DMS53 treated with DMSO at 0.1 percent for 48 hours (cell line): ENCODE measurements around the gene GGTLC2.
"Not testable (repeated sequence)": the region's sequence is repeated elsewhere in the genome, so short reads cannot be mapped to it uniquely, and the experiment has no call there.

Source experiments
- DNase-seq: peaks from one replicate; lab custom pipeline; 2025; ENCODE audit not compliant: unreplicated experiment; lab: John Stamatoyannopoulos, UW

Gene GGTLC2

DNA sequence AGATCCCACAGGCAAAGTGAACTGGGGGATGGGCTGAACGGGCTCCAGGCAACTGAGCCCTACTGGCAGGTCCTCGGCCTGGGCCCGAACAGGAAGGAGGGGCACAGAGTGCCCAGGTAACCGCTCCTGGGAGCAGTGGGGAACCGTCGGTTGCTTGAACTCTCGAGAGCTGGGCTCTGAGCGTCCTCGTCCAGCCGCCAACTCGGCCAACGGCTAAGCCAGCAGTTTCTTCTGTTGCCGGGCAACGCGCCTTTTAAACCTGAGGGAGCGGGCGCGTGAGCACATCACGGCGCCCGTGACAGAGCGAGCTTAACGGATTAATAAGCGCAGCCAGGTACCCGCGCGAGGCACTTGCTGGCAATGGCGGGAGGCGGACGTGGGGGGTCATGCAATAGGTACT is at the start of gene GGTLC2:
TSS of gene GGTLC2 (plus strand) at position 301 of the 400 bp plus-strand sequence. CDS start 1,732 bp downstream, outside the sequence.
- not testable (repeated sequence) for DNase-seq

DNA sequence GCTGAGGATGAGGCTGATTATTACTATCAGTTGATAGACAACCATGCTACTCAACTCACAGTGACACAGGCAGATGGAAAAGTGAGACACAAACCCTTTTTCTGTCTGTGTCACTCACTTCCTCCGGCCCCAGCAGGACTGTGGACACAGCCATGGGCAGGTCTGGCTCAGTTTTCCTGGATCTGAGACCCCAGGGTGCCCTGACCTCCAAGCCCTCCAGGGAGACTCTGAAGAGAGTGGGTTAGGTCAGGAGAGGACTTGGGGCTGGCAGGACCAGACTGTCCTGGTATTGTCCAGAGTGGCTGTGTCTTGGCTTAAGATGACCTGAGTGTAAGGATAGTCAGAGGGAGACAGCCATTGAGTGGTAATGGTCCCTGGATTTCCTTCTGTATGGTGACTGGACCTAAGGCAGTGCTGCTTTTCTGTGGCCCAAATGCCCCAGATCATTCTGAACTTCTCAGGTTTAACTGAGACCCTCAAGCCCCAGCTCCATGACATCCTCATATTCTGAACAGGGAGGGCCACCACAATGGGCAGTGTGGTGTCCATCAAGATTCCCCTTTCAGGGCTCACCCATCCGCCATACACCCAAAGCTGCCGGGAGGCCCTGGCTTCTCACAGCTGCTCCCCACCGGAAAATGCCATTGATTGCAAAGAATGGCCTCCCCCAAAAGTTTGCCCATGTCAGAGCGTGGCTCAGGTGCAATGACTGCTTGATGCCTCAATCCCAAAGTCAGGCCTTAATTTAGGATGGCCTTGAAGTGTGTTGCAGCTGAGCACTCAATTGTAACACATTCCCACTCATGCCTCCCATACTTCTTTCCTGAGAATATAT is 49.2 kb upstream of the GGTLC2 start:
- no peak for DNase-seq

DNA sequence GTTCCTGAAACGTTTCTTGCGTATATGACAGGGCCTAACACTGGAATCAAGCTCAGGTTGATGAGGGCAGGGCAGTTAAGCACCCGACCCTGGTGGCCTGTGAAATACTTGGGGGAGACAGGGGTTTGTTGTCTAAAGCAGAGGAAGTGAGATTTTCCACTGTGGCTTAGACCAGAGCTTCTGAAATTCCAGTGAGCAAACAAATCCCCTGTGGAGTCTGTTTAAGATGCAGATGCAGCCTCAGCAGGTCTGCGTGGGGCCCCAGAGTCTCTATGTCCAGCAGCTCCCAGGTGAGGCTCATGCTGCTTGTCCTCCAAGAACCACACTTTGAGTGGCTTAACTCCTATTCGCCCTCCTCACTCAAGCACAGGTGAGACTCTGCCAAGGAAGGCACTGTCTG is 46.3 kb upstream of the GGTLC2 start:
- DNase-seq, result no peak

DNA sequence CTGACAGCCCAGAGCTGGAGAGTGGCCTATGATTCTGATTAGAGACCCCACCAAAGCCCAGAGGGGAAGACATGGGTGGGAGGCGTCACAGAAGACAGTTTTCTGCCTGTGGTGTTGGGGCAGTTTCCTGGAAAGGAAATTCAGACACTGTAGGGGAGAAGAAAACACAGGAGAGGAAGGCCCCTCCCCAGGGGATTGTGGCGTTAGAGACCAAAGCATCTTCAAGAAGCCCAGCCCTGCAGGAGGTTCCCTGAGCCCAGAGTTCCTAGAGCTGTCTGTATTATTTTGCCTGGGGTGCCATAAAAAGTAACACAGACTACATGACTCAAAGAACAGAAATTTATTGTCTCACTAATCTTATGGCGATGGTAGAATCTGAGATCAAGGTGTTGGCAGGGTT is 45.2 kb upstream of the GGTLC2 start:
- no peak for DNase-seq

DNA sequence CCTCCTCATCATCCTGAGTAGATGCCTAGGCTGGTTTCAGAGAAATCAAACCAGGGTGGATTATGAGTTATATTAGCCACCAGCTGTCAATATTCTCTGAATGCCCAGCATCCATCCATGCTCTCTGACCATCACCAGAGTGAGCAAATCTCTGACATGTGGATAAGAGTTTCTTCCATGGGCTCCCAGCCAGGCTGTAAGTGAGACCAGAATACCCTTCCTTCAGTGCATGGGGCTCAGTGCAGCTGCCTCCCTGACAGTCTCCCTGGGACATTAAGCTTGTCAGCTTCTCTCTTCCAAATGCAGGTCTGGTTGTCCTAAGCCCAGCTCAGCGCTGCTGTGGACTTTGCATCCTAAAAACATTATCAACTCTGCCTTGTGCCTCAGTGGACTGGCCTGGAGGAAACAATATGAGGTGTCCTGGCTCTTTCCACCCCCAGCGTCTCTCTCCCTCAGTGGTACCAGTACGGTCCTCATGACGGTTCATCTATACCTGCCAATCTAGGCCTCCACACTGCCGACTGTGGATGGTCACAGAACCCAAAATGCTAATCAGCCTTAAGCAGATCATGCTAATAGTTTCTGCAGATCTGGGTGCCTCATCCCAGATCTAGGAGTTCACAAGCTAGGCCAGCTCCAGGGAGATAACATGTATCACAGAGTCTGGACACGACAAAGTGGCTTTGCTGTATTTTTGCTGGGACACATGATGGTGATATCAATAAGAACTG is 43.7 kb upstream of the GGTLC2 start:
- DNase-seq, result no peak

DNA sequence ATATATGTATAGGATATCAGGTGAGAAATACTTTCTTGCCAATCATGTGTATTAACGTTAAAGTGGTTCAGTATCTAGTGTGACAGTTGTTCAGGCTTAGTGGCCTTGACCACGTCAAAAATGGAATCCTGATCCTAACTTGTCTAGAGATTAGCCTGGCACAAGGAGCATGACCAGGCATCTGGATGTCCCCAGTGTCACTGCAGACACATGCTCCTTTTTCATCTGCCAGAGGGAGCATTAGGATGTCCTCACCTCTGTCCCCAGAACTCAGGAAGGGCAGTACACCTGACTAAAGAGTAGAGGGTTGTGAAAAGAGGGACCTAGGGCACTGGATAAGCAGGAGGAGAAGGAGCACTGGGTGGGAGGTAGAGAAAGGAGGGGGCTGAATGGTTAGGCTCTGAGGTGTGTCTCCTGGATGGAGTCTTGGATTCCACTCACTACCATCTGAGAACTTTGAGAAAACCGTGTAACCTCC is 40.9 kb upstream of the GGTLC2 start:
- no peak for DNase-seq

DNA sequence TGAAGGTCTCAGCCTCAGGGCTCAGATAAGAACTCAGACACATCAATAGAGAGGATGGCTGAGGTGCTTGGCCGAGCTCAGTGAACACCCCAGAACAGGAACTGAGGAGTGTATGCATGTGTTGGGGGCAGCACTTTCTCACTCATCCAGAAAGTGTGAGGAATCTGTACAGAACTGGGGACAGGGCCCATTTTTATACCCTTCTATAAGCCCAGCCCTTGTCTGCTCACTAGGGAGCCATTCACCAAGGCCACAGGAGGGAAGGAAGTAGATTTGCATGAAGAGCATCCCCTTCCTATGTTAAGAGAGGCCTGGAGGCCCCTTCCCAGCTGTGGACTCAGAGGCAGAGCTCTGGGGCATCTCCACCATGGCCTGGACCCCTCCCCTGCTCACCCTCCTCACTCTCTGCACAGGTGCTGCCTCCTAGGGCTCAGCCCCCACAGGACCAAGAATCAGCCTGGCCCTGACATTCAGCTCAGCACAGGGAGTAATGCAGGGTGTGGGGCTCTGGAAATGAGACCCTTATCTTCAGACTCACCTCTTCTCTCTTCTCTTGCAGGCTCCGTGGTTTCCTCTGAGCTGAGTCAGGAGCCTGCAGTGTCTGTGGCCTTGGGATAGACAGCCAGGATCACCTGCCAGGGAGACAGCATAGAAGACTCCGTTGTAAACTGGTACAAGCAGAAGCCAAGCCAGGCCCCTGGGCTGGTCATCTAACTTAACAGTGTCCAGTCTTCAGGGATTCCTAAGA is 39.9 kb upstream of the GGTLC2 start:
- no peak for DNase-seq

DNA sequence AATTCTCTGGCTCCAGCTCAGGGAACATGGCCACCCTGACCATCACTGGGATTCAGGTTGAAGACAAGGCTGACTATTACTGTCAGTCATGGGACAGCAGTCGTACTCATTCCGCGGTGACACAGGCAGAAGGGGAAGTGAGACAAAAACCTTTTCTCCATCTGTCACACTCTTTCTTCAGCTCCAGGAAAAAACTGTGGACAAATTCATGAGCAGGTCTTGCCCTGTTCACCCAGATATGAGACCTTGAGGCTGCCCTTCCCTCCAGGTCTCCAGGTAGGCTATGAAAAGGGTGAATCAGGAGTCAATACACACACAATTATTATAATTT is 39.4 kb upstream of the GGTLC2 start:
- DNase-seq, result no peak

DNA sequence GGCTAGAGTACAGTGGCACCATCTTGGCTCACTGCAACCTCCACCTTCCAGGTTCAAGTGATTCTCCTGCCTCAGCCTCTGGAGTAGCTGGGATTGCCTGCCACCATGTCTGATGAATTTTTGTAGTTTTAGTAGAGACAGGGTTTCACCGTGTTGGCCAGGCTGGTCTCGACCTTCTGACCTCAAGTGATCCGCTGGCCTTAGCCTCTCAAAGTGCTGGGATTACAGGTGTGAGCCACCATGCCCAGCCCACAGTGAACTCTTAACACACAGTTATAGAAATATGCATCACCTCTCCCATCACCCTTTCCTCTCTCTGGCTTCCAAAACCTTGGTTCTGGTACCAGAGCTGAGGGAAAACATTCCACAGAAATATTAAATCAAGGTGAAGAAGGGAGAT is 36.4 kb upstream of the GGTLC2 start:
- DNase-seq, result not testable (repeated sequence)

DNA sequence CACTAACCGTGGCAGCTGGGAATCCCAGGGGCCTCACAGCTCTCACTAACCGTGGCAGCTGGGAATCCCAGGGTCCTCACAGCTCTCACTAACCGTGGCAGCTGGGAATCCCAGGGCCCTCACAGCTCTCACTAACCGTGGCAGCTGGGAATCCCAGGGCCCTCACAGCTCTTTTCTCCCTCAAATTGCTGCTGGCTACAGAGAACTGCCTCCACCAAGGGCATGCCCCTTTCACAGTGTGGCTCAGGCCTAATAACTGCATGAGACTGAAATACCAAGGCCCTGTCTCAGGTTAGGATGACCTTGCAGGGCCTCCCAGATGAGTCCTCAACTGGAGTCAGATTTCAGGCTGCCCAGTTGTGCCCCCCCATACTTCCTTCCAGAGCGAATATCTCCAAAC is 35.1 kb upstream of the GGTLC2 start:
- no peak for DNase-seq

DNA sequence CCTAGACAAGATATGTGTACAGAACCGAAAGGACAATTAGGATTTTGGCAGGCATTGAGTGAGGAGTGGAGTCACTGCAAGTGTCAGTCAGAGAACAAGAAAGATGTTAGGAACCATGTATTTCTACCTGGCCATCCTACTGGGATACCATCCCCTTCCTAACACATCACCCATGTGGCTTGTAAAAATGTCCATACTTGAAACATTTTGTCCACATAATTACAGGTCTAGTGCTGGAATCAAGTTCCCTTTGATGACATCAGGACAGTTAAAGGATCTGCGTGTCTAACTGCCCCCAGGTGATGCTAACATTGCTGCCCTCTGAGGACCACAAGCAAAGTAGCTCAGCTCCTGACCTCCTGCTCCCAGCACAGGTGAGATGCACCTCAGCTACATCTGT is 31.9 kb upstream of the GGTLC2 start:
- no peak for DNase-seq

DNA sequence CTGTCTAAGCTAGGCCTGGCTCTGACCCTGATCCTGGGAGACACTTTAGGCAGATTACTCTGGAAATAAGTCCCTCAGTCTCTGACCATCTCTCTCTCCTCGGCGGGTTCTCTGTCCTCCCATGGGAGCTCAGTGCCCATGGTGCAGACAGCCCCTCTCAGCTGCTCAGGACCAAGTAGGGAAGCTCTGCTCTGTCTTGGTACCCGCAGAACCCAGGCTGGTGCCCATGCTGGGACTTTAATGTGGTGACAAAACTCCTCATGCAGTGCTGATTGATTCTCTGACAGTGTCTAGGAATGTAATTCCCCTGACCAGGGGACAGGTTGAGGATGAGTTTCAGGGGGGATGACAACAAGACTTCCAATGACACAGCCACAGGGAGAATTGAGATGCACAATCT is 30.3 kb upstream of the GGTLC2 start:
- DNase-seq, result no peak

DNA sequence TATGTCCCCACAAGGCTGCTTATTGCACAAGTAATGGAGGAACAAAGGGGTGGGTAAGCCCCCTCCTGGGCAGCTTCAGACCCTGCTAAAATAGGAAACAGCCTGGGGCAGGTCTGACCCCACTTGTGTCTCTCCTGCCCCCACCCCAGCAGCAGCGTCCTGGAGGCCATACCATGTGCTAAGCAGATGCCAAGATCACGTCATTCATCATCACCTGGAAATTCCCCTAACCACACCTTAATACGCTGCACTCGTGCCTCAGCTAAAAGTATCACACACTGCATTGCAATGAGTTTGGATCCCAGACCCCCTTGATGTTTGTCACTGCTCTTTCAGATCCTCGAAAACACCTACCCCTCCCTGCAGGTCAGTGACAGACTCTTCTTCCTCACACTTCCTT is 27.8 kb upstream of the GGTLC2 start:
- DNase-seq, result no peak

DNA sequence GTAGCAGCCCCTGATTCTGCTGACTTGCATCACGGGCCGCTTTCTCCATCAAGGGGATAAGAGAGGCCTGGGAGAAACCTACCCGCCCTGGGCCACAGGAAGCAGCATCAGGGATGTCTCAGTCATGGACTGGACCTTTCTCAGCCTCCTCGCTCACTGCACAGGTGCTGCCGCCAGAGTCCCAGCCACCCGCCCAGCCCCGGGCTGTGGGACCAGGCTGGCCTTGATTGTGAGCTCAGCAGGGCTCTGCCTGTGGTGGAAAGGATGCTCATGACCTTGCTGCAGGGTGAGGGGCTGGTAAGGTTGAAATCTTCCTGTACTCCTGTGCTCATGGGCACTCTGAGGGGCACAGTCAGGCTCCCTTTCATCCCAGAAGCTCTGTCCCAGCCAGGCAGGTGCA is 26.0 kb upstream of the GGTLC2 start:
- DNase-seq, result no peak

DNA sequence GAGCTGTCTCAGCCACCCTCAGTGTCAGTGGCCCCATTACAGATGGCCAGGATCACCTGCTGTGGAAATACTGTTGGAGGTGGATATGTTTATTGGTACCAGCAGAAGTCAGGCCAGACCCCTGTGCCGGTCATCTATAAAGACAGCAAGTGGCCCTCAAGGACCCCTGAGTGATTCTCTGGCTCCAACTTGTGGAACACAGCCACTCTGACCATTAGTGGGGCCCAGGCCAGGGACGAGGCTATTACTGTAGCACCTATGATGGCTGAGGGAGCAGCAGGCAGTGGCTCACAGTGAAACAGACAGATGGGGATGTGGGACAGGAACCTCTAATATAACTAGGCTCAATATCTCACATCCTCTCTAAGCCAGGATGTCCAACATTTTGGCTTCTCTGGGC is 25.5 kb upstream of the GGTLC2 start:
- no peak for DNase-seq

DNA sequence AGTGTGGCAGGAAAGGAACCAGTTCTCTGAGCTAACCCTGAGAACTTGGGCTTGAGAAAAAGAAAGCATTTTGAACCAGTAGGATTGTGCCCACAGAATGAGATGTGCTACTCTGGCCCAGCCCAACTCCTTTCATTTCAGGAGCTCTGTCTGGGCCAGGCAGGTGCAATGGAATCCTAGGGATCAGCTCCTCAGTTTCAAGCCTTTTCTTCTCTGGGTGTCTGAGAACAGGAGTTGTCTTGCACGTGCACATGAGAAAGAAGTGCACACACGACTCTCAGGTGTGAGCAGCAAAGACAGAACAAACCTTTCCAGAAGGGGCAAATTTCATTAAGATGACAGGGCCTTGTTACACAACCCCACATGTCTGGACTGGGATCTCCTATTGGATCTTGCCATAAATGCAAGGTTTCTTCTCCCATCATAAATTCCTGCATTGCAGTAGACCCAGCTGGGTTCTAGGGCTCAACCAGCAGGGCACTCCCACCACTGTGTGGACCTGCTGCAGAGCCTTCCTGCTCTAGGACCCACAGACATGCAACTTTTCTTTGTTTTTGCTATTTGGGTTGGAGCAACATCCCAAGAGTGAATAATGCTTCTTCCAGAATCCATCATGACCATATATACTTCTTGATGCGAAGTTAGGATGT is 24.5 kb upstream of the GGTLC2 start:
- DNase-seq, result no peak

DNA sequence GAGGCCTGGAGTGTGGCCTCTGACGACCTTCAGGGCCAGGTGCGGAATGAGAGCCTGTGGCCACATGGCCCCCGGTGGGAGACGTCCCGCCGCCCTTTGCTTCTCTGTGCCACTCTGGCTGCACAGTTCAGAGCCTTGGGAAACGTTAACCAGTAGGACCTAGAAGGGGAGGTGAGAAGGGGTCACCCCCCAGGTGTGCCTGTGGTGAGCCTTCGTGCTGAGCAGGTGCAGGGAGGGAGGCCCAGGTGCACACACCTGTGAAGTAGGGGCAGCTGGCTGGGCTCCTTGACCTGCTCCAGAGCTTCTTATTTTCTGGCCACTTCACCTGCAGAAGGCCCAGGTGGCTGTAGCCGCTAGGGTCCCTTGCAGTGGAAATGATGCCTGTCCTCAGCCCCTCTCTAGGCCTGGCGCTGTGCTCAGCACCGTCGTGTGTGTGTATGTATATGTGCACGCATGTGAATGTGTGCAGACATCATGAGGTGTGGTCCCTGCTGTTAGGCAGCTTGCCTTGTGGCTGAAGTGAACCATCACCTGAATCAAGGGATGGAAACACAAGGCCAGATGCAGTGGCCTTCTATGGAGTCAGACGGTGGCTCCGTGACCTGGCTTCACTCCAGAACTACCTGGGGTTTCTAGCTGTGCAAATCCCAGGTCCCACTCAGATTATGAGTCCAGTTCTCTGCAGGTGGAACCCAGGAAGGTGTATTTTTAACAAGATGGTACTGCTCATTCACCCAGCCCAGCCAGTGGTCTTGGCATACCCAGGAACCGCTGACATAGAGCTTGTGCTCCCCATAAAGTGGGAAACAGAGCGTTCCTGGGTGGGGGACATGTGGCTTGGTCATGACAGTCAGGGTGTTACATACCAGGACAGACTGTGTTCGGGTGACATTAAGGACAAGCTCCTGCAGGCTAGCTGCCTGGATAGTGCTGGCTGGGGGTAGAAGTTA is 15.6 kb upstream of the GGTLC2 start:
- DNase-seq, result not testable (repeated sequence)

DNA sequence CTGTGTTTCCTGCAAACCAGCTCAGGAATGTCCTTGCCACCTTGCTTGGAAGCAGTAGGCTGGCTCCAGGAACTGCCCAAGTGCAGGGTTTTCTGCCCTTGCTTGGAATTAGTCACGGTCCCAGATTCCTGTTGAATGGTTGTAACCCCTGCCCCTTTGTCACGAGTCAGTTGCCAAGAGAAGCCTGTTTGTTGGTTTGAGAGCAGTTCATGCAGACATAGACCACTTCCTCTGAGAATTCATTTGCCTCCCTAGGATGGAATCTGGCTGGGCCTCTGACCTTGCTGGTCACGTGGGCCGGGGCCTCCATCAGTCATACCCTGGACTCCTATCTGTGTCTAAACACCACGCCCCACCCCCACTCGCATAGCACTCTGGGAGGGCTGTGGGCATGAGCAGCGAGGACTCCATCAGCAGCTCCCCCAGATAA is 13.2 kb upstream of the GGTLC2 start:
- DNase-seq, result not testable (repeated sequence)

DNA sequence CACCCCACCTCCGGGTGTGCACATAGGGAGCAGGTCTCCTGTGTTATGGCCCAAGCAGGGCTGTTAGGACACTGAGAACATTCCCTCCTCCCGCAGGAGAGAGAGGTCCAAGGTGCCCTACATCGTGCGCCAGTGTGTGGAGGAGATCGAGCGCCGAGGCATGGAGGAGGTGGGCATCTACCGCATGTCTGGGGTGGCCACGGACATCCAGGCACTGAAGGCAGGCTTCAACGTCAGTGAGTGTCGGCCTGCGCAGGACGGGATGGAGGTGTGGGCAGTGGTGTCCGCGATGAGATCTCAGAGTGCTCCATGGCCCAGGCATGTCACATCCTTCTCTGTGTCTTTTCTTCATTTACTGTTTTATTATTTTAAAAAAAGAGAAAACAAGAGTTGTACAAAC is 12.2 kb upstream of the GGTLC2 start:
- DNase-seq, result not testable (repeated sequence)

DNA sequence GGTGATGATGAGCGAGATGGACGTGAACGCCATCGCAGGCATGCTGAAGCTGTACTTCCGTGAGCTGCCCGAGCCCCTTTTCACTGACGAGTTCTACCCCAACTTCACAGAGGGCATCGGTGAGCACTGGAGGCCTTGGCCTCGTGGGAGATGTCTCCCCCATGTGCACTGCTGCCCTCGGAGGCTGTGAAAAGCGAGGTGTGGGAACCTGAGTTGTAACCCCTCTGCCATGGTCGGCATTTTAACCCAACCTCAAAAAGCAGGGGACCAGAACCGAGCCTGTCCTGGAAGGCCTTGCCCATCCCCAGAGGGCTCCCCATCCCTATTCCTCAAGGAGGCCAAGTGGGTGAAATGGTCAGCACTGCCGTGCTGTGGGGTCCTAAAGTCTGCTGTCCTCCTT is 10.9 kb upstream of the GGTLC2 start:
- not testable (repeated sequence) for DNase-seq
